ENCODE data around the gene IL12RB2. TPM values are rescaled to one million over a fixed set of nuclear protein-coding genes. Genes with fewer than 3 reads are reported as not detected.

Gene IL12RB2
- total RNA-seq, 4 donors from 2014 or later: 0.64 to 1.1 TPM; not detected in 2

GRCh38 chr1:67377253-67377652 lies 69.6 kb downstream of the IL12RB2 start:
- intact Hi-C loops (cut with DNase I; ENCODE audit: low total_unique reads): no loop called here
- TF ChIP-seq POLR2A (IDR thresholded peaks at IDR 0.05) (no peak), CTCF (IDR thresholded peaks at IDR 0.05) (no peak)

GRCh38 chr1:67381154-67381553 lies 73.5 kb downstream of the IL12RB2 start:
- no peak for DNase-seq
- H3K4me1 ChIP-seq: no peaks in the 10 kb centered on the region
- no peaks in the 10 kb centered on the region for H3K9me3 ChIP-seq
- no peaks in the 10 kb centered on the region for H3K36me3 ChIP-seq
- TF ChIP-seq POLR2A (IDR thresholded peaks at IDR 0.05) (no peak), CTCF (IDR thresholded peaks at IDR 0.05) (no peak)
- H3K27me3 ChIP-seq: no peaks in the 10 kb centered on the region
- no peak overlapping the region for H3K27ac ChIP-seq
- no peak overlapping the region for H3K4me3 ChIP-seq
- intact Hi-C loops (cut with DNase I; ENCODE audit: low total_unique reads): no loop called here

More at GRCh38 chr1:67377253-67377652, 69.6 kb downstream of the IL12RB2 start:
- Histone ChIP-seq H3K27ac (no peak overlapping the region), H3K27me3 (no peaks in the 10 kb centered on the region), H3K36me3 (no peaks in the 10 kb centered on the region), H3K4me3 (no peak overlapping the region), H3K9me3 (no peaks in the 10 kb centered on the region), H3K4me1 (no peaks in the 10 kb centered on the region)
- DNase-seq: no peak

- Histone ChIP-seq H3K27me3 (no peaks in the 10 kb centered on the region), H3K27ac (no peak overlapping the region), H3K4me1 (no peaks in the 10 kb centered on the region), H3K9me3 (no peaks in the 10 kb centered on the region), H3K36me3 (no peaks in the 10 kb centered on the region), H3K4me3 (no peak overlapping the region)
- TF ChIP-seq CTCF (IDR thresholded peaks at IDR 0.05) (no peak), POLR2A (IDR thresholded peaks at IDR 0.05) (no peak)
- intact Hi-C loops (cut with DNase I; ENCODE audit: low total_unique reads): no loop called here
- no peak for DNase-seq
Observed at GRCh38 chr1:67382292-67382691, 74.6 kb downstream of the IL12RB2 start.

GRCh38 chr1:67383999-67384638 lies 76.4 kb downstream of the IL12RB2 start:
- Histone ChIP-seq H3K4me1 (no peaks in the 10 kb centered on the region), H3K9me3 (no peaks in the 10 kb centered on the region), H3K27ac (no peak overlapping the region), H3K36me3 (no peaks in the 10 kb centered on the region), H3K27me3 (no peaks in the 10 kb centered on the region), H3K4me3 (no peak overlapping the region)
- TF ChIP-seq CTCF (IDR thresholded peaks at IDR 0.05) (no peak), POLR2A (IDR thresholded peaks at IDR 0.05) (no peak)
- intact Hi-C loops (cut with DNase I; ENCODE audit: low total_unique reads): no loop called here
- DNase-seq: no peak

- TF ChIP-seq POLR2A (IDR thresholded peaks at IDR 0.05): no peak
- no peak for TF ChIP-seq CTCF (IDR thresholded peaks at IDR 0.05)
- H3K9me3 ChIP-seq: no peaks in the 10 kb centered on the region
- H3K36me3 ChIP-seq: no peaks in the 10 kb centered on the region
- H3K4me3 ChIP-seq: no peak overlapping the region
- H3K4me1 ChIP-seq: no peaks in the 10 kb centered on the region
- no peaks in the 10 kb centered on the region for H3K27me3 ChIP-seq
- intact Hi-C loops (cut with DNase I; ENCODE audit: low total_unique reads): no loop called here
- no peak overlapping the region for H3K27ac ChIP-seq
- DNase-seq: no peak
Observed at GRCh38 chr1:67390041-67390887, 82.6 kb downstream of the IL12RB2 start.

All from uterus (tissue), 4 donors.